WTC11 (cell line): ENCODE measurements around the gene HDAC9. TPM values are rescaled to one million over a fixed set of nuclear protein-coding genes. Genes with fewer than 3 reads are reported as not detected.

Source experiments
- ATAC-seq: fragments of 200-7000 bp; cut with Tn5 transposase; 2 replicates; pipeline ENCODE4 v1.10.0; 2021; ENCODE audit warnings: mild to moderate bottlenecking, moderate library complexity
- CTCF ChIA-PET: fragments of 300-600 bp; sonication (Branson Sonifier 250); formaldehyde crosslinking; loops from one replicate; lab custom pipeline; 2021; ENCODE audit warnings: antibody characterized with exemption; lab: Charles Lee
- POLR2A ChIA-PET: fragments of 350-600 bp; sonication (Branson Sonifier 250); formaldehyde crosslinking; loops from one replicate; lab custom pipeline; 2021; ENCODE audit warnings: antibody characterized with exemption; lab: Charles Lee
- DNase-seq: peaks from one replicate; pipeline ENCODE4 v3.0.0; 2021; ENCODE audit warnings: low spot score
- H3K27ac Mint-ChIP-seq: 2 replicates; pipeline ENCODE4 v1.8.0; 2021; ENCODE audit warnings: mixed read lengths
- H3K27me3 Mint-ChIP-seq: 2 replicates; pipeline ENCODE4 v1.8.0; 2021; ENCODE audit warnings: low read depth, mild to moderate bottlenecking, moderate library complexity, mixed read lengths
- H3K36me3 Mint-ChIP-seq: 2 replicates; pipeline ENCODE4 v1.8.0; 2021; ENCODE audit warnings: mixed read lengths
- H3K4me1 Mint-ChIP-seq: 2 replicates; pipeline ENCODE4 v1.8.0; 2022; ENCODE audit warnings: mixed read lengths
- H3K4me3 Mint-ChIP-seq: 2 replicates; pipeline ENCODE4 v1.8.0; 2021; ENCODE audit warnings: mild to moderate bottlenecking, moderate library complexity, mixed read lengths
- H3K9me3 Mint-ChIP-seq: 2 replicates; pipeline ENCODE4 v1.8.0; 2021; ENCODE audit warnings: mixed read lengths
- ATF3 ChIP-seq: sonication (generic); formaldehyde crosslinking; conservative IDR thresholded peaks from 2 replicates; pipeline ENCODE4 v1.8.1; 2022; ENCODE audit warnings: mild to moderate bottlenecking, missing genetic modification reagents
- CBFB ChIP-seq: sonication (generic); formaldehyde crosslinking; IDR thresholded peaks from 2 replicates; pipeline ENCODE4 v1.8.1; 2022; ENCODE audit warnings: mild to moderate bottlenecking, low read depth, missing genetic modification reagents
- ESRRA ChIP-seq: sonication (generic); formaldehyde crosslinking; IDR thresholded peaks from 2 replicates; pipeline ENCODE4 v1.8.1; 2022; ENCODE audit warnings: mild to moderate bottlenecking, missing genetic modification reagents, borderline replicate concordance
- GABPB1 ChIP-seq: sonication (generic); formaldehyde crosslinking; IDR thresholded peaks from 2 replicates; pipeline ENCODE4 v1.8.1; 2023; ENCODE audit warnings: mild to moderate bottlenecking, missing genetic modification reagents
- GTF2I ChIP-seq: fragments of 250-450 bp; sonication (Bioruptor Pico); conservative IDR thresholded peaks from 2 replicates; pipeline ENCODE4 v1.4.0; 2021; ENCODE audit warnings: mild to moderate bottlenecking
- NFYB ChIP-seq: sonication (generic); formaldehyde crosslinking; conservative IDR thresholded peaks from 2 replicates; pipeline ENCODE4 v1.8.0; 2022; ENCODE audit warnings: low read depth, missing genetic modification reagents
- NR3C1 ChIP-seq: sonication (generic); formaldehyde crosslinking; conservative IDR thresholded peaks from 2 replicates; pipeline ENCODE4 v1.8.1; 2023; ENCODE audit warnings: low read depth, mild to moderate bottlenecking, missing genetic modification reagents
- PRDM15 ChIP-seq: sonication (generic); formaldehyde crosslinking; IDR thresholded peaks from 2 replicates; pipeline ENCODE4 v1.8.0; 2022; ENCODE audit warnings: missing genetic modification reagents
- PREB ChIP-seq: sonication (generic); formaldehyde crosslinking; IDR thresholded peaks from 2 replicates; pipeline ENCODE4 v1.8.1; 2022; ENCODE audit warnings: mild to moderate bottlenecking, missing genetic modification reagents, moderate library complexity, borderline replicate concordance
- PRRX2 ChIP-seq: fragments of 250-450 bp; sonication (Bioruptor Pico); IDR thresholded peaks from 2 replicates; pipeline ENCODE4 v1.8.0; 2021; ENCODE audit warnings: mild to moderate bottlenecking
- SMAD4 ChIP-seq: sonication (generic); formaldehyde crosslinking; IDR thresholded peaks from 2 replicates; pipeline ENCODE4 v1.8.0; 2022; ENCODE audit warnings: mild to moderate bottlenecking, missing genetic modification reagents
- TP53 ChIP-seq: sonication (generic); formaldehyde crosslinking; IDR thresholded peaks from 2 replicates; pipeline ENCODE4 v1.8.1; 2023; ENCODE audit warnings: mild to moderate bottlenecking, missing genetic modification reagents
- ZNF232 ChIP-seq: sonication (generic); formaldehyde crosslinking; IDR thresholded peaks from 2 replicates; pipeline ENCODE4 v1.8.0; 2022; ENCODE audit warnings: mild to moderate bottlenecking, missing genetic modification reagents
- ZNF317 ChIP-seq: sonication (generic); formaldehyde crosslinking; IDR thresholded peaks from 2 replicates; pipeline ENCODE4 v1.8.1; 2023; ENCODE audit warnings: low read depth, mild to moderate bottlenecking, moderate library complexity, missing genetic modification reagents, borderline replicate concordance
- ZNF671 ChIP-seq: fragments of 250-450 bp; sonication (Bioruptor Pico); IDR thresholded peaks from 2 replicates; pipeline ENCODE4 v1.8.0; 2021; ENCODE audit warnings: mild to moderate bottlenecking
- ZSCAN18 ChIP-seq: fragments of 250-450 bp; sonication (Bioruptor Pico); IDR thresholded peaks from 2 replicates; pipeline ENCODE4 v2.1.2; 2022; ENCODE audit warnings: mild to moderate bottlenecking, moderate library complexity
- total RNA-seq: library from RNA; stranded (reverse); gene quantifications from 3 replicates; pipeline ENCODE4 v1.2.3, GENCODE V29; 2021
- TF ChIP-seq, protein P1 (sequence below): fragments of 250-450 bp; sonication (Bioruptor Pico); IDR thresholded peaks from 2 replicates; pipeline ENCODE4 v1.9.0; 2021; ENCODE audit warnings: moderate library complexity, mild to moderate bottlenecking, inconsistent platforms, borderline replicate concordance
- TF ChIP-seq, protein P2 (sequence below): sonication (generic); formaldehyde crosslinking; IDR thresholded peaks from 2 replicates; pipeline ENCODE4 v1.8.1; 2022; ENCODE audit warnings: mild to moderate bottlenecking, moderate library complexity, missing genetic modification reagents
- TF ChIP-seq, protein P3 (sequence below): sonication (generic); formaldehyde crosslinking; IDR thresholded peaks from 2 replicates; pipeline ENCODE4 v1.8.1; 2023; ENCODE audit warnings: mild to moderate bottlenecking, missing genetic modification reagents, moderate library complexity

The HDAC9 gene
- total RNA-seq, 1 experiment from 2014 or later = 18.8 TPM

DNA sequence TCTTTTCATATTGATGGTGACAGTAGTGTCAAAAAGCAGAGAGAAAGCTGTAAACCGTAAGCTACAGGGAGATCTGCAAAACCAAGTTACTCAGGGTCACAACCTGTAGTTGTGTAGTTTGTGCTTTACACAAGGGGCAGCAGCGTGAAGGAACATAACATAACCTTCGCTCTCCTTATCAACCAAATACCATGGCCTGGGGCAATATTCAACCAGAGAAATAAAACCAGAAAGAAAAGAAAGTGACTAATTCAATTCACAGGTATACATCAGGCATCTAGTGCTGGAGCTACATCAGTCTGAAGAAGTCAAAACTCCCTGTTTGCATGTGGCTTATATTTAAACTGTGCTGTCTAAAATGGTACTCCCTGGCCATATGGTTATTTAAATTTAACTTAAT is 397.6 kb downstream of the HDAC9 start:
- Mint-ChIP-seq H3K4me1 (peaks cover 6% of the 10 kb centered on the region; the same call in 1 of the 2 replicates), H3K27me3 (no peaks in the 10 kb centered on the region), H3K27ac (no peak overlapping the region), H3K9me3 (no peaks in the 10 kb centered on the region), H3K4me3 (no peak overlapping the region), H3K36me3 (no peaks in the 10 kb centered on the region)
- CTCF ChIA-PET = interaction anchor here (0.7 to 3.1 kb wide), 2 partner anchors 14 to 200 kb away, joined by 3 to 11 read pairs; no protein-coding TSS in a partner anchor
- POLR2A ChIA-PET = interaction anchor here (0.6 kb wide), 1 partner anchor 125 kb away, joined by 3 read pairs; no protein-coding TSS in a partner anchor
- TF ChIP-seq, protein P1, sequence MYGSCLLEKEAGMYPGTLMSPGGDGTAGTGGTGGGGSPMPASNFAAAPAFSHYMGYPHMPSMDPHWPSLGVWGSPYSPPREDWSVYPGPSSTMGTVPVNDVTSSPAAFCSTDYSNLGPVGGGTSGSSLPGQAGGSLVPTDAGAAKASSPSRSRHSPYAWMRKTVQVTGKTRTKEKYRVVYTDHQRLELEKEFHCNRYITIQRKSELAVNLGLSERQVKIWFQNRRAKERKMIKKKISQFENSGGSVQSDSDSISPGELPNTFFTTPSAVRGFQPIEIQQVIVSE (CRISPR knock-in tag) = no peak
- TF ChIP-seq, protein P2, sequence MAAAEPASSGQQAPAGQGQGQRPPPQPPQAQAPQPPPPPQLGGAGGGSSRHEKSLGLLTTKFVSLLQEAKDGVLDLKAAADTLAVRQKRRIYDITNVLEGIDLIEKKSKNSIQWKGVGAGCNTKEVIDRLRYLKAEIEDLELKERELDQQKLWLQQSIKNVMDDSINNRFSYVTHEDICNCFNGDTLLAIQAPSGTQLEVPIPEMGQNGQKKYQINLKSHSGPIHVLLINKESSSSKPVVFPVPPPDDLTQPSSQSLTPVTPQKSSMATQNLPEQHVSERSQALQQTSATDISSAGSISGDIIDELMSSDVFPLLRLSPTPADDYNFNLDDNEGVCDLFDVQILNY (CRISPR knock-in tag) = no peak
- TF ChIP-seq TP53 (no peak), PRDM15 (CRISPR knock-in tag) (no peak), SMAD4 (CRISPR knock-in tag) (no peak), PRRX2 (CRISPR knock-in tag) (no peak), ZSCAN18 (CRISPR knock-in tag) (no peak), PREB (CRISPR knock-in tag) (no peak), ZNF232 (CRISPR knock-in tag) (no peak), NFYB (no peak), ZNF317 (no peak), ESRRA (CRISPR knock-in tag) (no peak), CBFB (no peak), GTF2I (no peak), GABPB1 (CRISPR knock-in tag) (no peak), ZNF671 (CRISPR knock-in tag) (no peak), ATF3 (CRISPR knock-in tag) (no peak), NR3C1 (CRISPR knock-in tag) (no peak)
- TF ChIP-seq, protein P3, sequence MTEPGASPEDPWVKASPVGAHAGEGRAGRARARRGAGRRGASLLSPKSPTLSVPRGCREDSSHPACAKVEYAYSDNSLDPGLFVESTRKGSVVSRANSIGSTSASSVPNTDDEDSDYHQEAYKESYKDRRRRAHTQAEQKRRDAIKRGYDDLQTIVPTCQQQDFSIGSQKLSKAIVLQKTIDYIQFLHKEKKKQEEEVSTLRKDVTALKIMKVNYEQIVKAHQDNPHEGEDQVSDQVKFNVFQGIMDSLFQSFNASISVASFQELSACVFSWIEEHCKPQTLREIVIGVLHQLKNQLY = no peak
- no peak for ATAC-seq
- no peak for DNase-seq
